Endothelial cell of umbilical vein (primary cell): ENCODE data around the gene PWWP2A. TPM values are rescaled to one million over a fixed set of nuclear protein-coding genes. Genes with fewer than 3 reads are reported as not detected.

Experiments used
- BruUV-seq: library from RNA; stranded (reverse); fragments of 400-500 nt; replicated peaks from 2 replicates; lab custom pipeline; 2021; lab: Mats Ljungman, UMichigan
- CTCF ChIA-PET: fragments of 300-600, 350-600 bp; sonication (Branson Sonifier 250); formaldehyde crosslinking; loops from one replicate; lab custom pipeline; 2021; ENCODE audit warnings: antibody characterized with exemption, inconsistent platforms; lab: Charles Lee
- POLR2A ChIA-PET: fragments of 300-600, 350-600 bp; sonication (Branson Sonifier 250); formaldehyde crosslinking; loops from one replicate; lab custom pipeline; 2021; ENCODE audit warnings: antibody characterized with exemption, inconsistent platforms; lab: Charles Lee
- DNase-seq: peaks from one replicate; pipeline ENCODE4 v3.0.0-alpha.2; 2011; ENCODE audit warnings: low read depth, low spot score
- FAIRE-seq: peaks from 2 replicates; lab custom pipeline; 2011; peaks lifted over from hg19 to GRCh38; lab: Jason Lieb, UNC
- H2AFZ ChIP-seq: 2 replicates; pipeline ENCODE4 v1.6.0; 2012; ENCODE audit warnings: low read depth, low read length, control low read depth, inconsistent platforms
- H3K27ac ChIP-seq: 2 replicates; pipeline ENCODE4 v1.5.1; 2011; ENCODE audit warnings: low read depth, mild to moderate bottlenecking, control low read depth, low read length, moderate library complexity; ENCODE audit not compliant: insufficient read depth
- H3K27me3 ChIP-seq, 2 experiments: 2 replicates each; pipeline versions ENCODE4 v1.6.0 to v1.6.1; 2011; ENCODE audit warnings: low read length in 2 of 2, mixed read lengths in 1 of 2; ENCODE audit not compliant: control insufficient read depth in 2 of 2, insufficient read depth in 2 of 2
- H3K36me3 ChIP-seq, 2 experiments: 2 replicates in 1 of 2; 3 replicates in 1 of 2; pipeline ENCODE4 v1.5.1; 2011; ENCODE audit warnings: low read length in 2 of 2, mild to moderate bottlenecking in 1 of 2, moderate library complexity in 1 of 2; ENCODE audit not compliant: control insufficient read depth in 2 of 2, insufficient read depth in 2 of 2; ENCODE audit errors: extremely low read depth in 1 of 2
- H3K4me1 ChIP-seq: 3 replicates; pipeline ENCODE4 v1.5.1; 2011; ENCODE audit warnings: mild to moderate bottlenecking, low read length; ENCODE audit not compliant: control insufficient read depth, insufficient read depth; ENCODE audit errors: extremely low read depth
- H3K4me2 ChIP-seq: 2 replicates; pipeline ENCODE4 v1.6.1; 2011; ENCODE audit warnings: low read length, control low read depth, mixed read lengths; ENCODE audit not compliant: insufficient read depth
- H3K4me3 ChIP-seq, 3 experiments: fragments of 200-600 bp in 1 of 3; sonication (generic), shearing (Covaris generic) in 1 of 3; replicated peaks in 1 of 3; 2 replicates each; pipeline ENCODE4 v1.5.1; 2011 to 2016; ENCODE audit warnings: control low read depth in 3 of 3, low read length in 3 of 3, mild to moderate bottlenecking in 2 of 3, inconsistent platforms in 1 of 3, low read depth in 1 of 3, moderate library complexity in 1 of 3; ENCODE audit not compliant: insufficient read depth in 1 of 3
- H3K79me2 ChIP-seq: 2 replicates; pipeline ENCODE4 v1.6.0; 2012; ENCODE audit warnings: low read length, inconsistent platforms; ENCODE audit not compliant: control insufficient read depth, insufficient read depth
- H3K9ac ChIP-seq: replicated peaks from 2 replicates; pipeline ENCODE3; 2011; ENCODE audit warnings: low read length, control low read depth; ENCODE audit not compliant: insufficient read depth; ENCODE audit errors: extremely low read depth
- H3K9me1 ChIP-seq: replicated peaks from 3 replicates; pipeline ENCODE4 v1.6.0; 2011; ENCODE audit warnings: mild to moderate bottlenecking, low read length; ENCODE audit not compliant: control insufficient read depth, insufficient read depth; ENCODE audit errors: extremely low read depth
- H3K9me3 ChIP-seq: replicated peaks from 2 replicates; pipeline ENCODE4 v1.5.1; 2012; ENCODE audit warnings: low read length, inconsistent platforms; ENCODE audit not compliant: control insufficient read depth, insufficient read depth
- H4K20me1 ChIP-seq: replicated peaks from 2 replicates; pipeline ENCODE3; 2011; ENCODE audit warnings: mild to moderate bottlenecking, low read length; ENCODE audit not compliant: control insufficient read depth, insufficient read depth; ENCODE audit errors: extremely low read depth
- EZH2 ChIP-seq: IDR thresholded peaks from 2 replicates; pipeline ENCODE4 v1.6.1; 2012; ENCODE audit warnings: borderline replicate concordance, low read depth, mild to moderate bottlenecking, moderate library complexity, low read length, inconsistent platforms; ENCODE audit not compliant: severe bottlenecking
- FOS ChIP-seq: IDR thresholded peaks from 2 replicates; pipeline ENCODE4 v1.6.1; 2011; ENCODE audit warnings: mild to moderate bottlenecking, low read length, moderate library complexity, borderline replicate concordance; ENCODE audit not compliant: insufficient read depth
- JUN ChIP-seq: IDR thresholded peaks from 2 replicates; pipeline ENCODE4 v1.6.1; 2011; ENCODE audit warnings: borderline replicate concordance, low read depth; ENCODE audit not compliant: insufficient read length, insufficient read depth
- MYC ChIP-seq: IDR thresholded peaks from one replicate; pipeline ENCODE4 v1.6.1; 2011; ENCODE audit warnings: mild to moderate bottlenecking, low read depth, low read length
- POLR2A ChIP-seq: IDR thresholded peaks from 2 replicates; pipeline ENCODE4 v1.6.1; 2012; ENCODE audit warnings: low read depth, mild to moderate bottlenecking, control low read depth, low read length
- POLR2AphosphoS5 ChIP-seq: IDR thresholded peaks from 2 replicates; pipeline ENCODE4 v1.6.1; 2012; ENCODE audit warnings: low read depth, mild to moderate bottlenecking, control low read depth, low read length, moderate library complexity; ENCODE audit not compliant: insufficient read depth
- dilution Hi-C: fragments of 300-500 bp; cut with MboI; formaldehyde crosslinking; loops from one replicate; pipeline ENCODE4 v1.15.0; 2019; ENCODE audit warnings: low sequenced_read_pairs; ENCODE audit not compliant: extremely low pct_ligation_motif_present
- intact Hi-C: fragments of 100-400 bp; cut with micrococcal nuclease; formaldehyde crosslinking; loops from one replicate; pipeline ENCODE4 v1.10.0; 2022
- polyA plus RNA-seq, 4 experiments: library from polyadenylated mRNA; depleted of rRNA in 3 of 4; stranded (reverse) in 3 of 4; unstranded in 1 of 4; fragments of >200 nt; gene quantifications; 2 replicates each; pipeline versions ENCODE4 v1.2.1 to v1.2.3, GENCODE V29; 2011 to 2012; ENCODE audit warnings: missing spikeins in 1 of 4
- total RNA-seq: library from RNA; stranded (reverse); gene quantifications from 2 replicates; pipeline ENCODE4 v1.2.3, GENCODE V29; 2021
- TF ChIP-seq, protein P1 (sequence below): IDR thresholded peaks from 2 replicates; pipeline ENCODE4 v1.6.1; 2011; ENCODE audit not compliant: insufficient read depth, insufficient read length

Gene PWWP2A
- total and polyA plus RNA-seq, 2 donors (not counting 3 experiments of a cell fraction or from before 2014, with no cell fraction given), result 4.6 to 19.3 TPM

DNA sequence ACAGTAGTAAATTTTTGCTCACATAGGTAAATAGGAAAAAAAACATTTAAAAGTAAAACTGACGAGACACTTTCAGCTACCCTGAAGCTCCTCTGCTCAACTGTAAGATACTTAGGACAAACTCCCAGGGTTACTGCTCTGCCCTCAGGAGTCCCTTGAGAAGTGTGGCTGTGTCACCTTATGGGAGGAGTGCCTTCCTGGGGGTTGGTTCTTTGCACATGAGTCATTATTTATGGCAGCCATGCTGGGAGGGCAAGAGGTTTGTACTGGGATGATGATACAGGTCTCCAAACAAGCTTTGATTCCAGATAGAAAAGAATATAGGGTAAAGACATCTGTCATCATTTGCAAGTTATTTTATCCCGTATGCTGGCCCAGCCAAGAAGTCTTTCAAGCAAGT, 64.4 kb downstream of the PWWP2A start:
- H3K79me2 ChIP-seq, result no peaks in the 10 kb centered on the region
- peaks cover 12 to 17% of the 10 kb centered on the region in 2 experiments for H3K36me3 ChIP-seq
- no peak overlapping the region for H2AFZ ChIP-seq
- no peak overlapping the region for H3K9ac ChIP-seq
- no peak overlapping the region for H3K27ac ChIP-seq
- TF ChIP-seq JUN (no peak), FOS (peak; percentile 28), POLR2AphosphoS5 (no peak)
- TF ChIP-seq, protein P1, sequence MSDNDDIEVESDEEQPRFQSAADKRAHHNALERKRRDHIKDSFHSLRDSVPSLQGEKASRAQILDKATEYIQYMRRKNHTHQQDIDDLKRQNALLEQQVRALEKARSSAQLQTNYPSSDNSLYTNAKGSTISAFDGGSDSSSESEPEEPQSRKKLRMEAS, result no peak
- BruUV-seq, result no TSS peak
- H3K4me3 ChIP-seq, result no peak overlapping the region
- no peaks in the 10 kb centered on the region for H3K27me3 ChIP-seq
- no peaks in the 10 kb centered on the region for H3K9me1 ChIP-seq
- no peak overlapping the region for H3K4me2 ChIP-seq
- ChIA-PET POLR2A (no interaction called here), CTCF (interaction anchor here (1.6 to 4.3 kb wide), 3 partner anchors 16 to 33 kb away, joined by 6 to 21 read pairs (median 9); no protein-coding TSS in a partner anchor)
- H4K20me1 ChIP-seq, result no peaks in the 10 kb centered on the region
- no peaks in the 10 kb centered on the region for H3K4me1 ChIP-seq
- dilution Hi-C loops, result no loop called here
- FAIRE-seq (no peak), DNase-seq (no peak)
- intact Hi-C loops, result no loop called here
- no peaks in the 10 kb centered on the region for H3K9me3 ChIP-seq

DNA sequence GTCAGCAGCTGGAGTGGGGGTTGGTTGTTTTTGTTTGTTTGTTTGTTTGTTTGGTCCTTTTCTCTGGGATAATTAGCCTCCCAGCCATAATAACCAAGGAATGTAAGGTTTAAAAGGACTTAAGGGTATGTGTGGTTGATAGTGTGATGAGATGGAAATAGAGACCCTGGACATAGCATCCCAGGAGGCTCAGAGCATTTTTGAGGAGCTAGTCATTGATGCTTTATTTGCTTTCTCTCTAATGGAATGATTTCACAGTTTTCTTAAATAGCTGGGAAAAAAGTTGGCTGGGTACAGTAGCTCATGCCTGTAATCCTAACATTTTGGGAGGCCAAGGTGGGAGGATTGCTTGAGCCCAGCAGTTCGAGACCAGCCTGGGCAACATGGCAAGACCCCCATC, 65.2 kb downstream of the PWWP2A start:
- TF ChIP-seq MYC, result no peak
- no peak for TF ChIP-seq POLR2A
- no peak for TF ChIP-seq POLR2AphosphoS5
- no peak for TF ChIP-seq EZH2
- H3K79me2 ChIP-seq, result no peaks in the 10 kb centered on the region
- no peak overlapping the region for H2AFZ ChIP-seq
- ChIA-PET CTCF (interaction anchor here (1.1 to 4.3 kb wide), 5 partner anchors 9 to 32 kb away, joined by 5 to 21 read pairs (median 6); no protein-coding TSS in a partner anchor), POLR2A (no interaction called here)
- H3K27me3 ChIP-seq, result no peaks in the 10 kb centered on the region
- FAIRE-seq (no peak), DNase-seq (no peak)
- H3K9me1 ChIP-seq, result no peaks in the 10 kb centered on the region
- H3K9me3 ChIP-seq, result no peaks in the 10 kb centered on the region
- no peak overlapping the region for H3K27ac ChIP-seq
- no peaks in the 10 kb centered on the region for H3K4me1 ChIP-seq
- BruUV-seq, result no TSS peak
- intact Hi-C loops, result no loop called here
- H3K36me3 ChIP-seq, result peaks cover 10 to 20% of the 10 kb centered on the region in 2 experiments
- H3K4me2 ChIP-seq, result no peak overlapping the region
- dilution Hi-C loops, result no loop called here
- H3K4me3 ChIP-seq, result no peak overlapping the region
- H3K9ac ChIP-seq, result no peak overlapping the region
- no peaks in the 10 kb centered on the region for H4K20me1 ChIP-seq
